AG04450 (cell line): ENCODE results near the gene PGA4. TPM values are rescaled to one million over a fixed set of nuclear protein-coding genes. Genes with fewer than 3 reads are reported as not detected.
A peak's percentile ranks its signal among the peaks of the same experiment; 100 is the strongest.

ENCODE experiments used
- CTCF ChIA-PET: fragments of 300-600, 350-600 bp; formaldehyde crosslinking; extraction: SDS; loops from one replicate; lab custom pipeline; 2022; ENCODE audit warnings: antibody characterized with exemption, inconsistent platforms; lab: Charles Lee
- POLR2A ChIA-PET: fragments of 350-600 bp; formaldehyde crosslinking; extraction: SDS; loops from one replicate; lab custom pipeline; 2021; ENCODE audit warnings: antibody characterized with exemption, inconsistent platforms; lab: Yijun Ruan, JAX
- DNase-seq: peaks from one replicate; pipeline ENCODE4 v3.0.0-alpha.2; 2011; ENCODE audit warnings: low read depth, low spot score
- H3K27ac ChIP-seq: one replicate; pipeline ENCODE4 v1.5.1; 2012; ENCODE audit warnings: low read depth, low read length, control low read depth
- H3K27me3 ChIP-seq: one replicate; pipeline ENCODE4 v1.6.0; 2012; ENCODE audit warnings: low read length; ENCODE audit not compliant: control insufficient read depth, insufficient read depth
- H3K4me3 ChIP-seq: 2 replicates; pipeline ENCODE4 v1.5.1; 2011; ENCODE audit warnings: mild to moderate bottlenecking, low read depth, low read length, control low read depth
- H3K9me3 ChIP-seq: 2 replicates; pipeline ENCODE4 v1.5.1; 2012; ENCODE audit warnings: low read length; ENCODE audit not compliant: control insufficient read depth, insufficient read depth
- CTCF ChIP-seq: IDR thresholded peaks from 2 replicates; pipeline ENCODE4 v1.5.1; 2011; ENCODE audit warnings: low read depth, low read length, control low read depth, inconsistent platforms
- polyA plus RNA-seq: library from polyadenylated mRNA; depleted of rRNA; stranded (reverse); fragments of >200 nt; gene quantifications from 2 replicates; pipeline ENCODE4 v1.2.3, GENCODE V29; 2011

Gene PGA4
- polyA plus RNA-seq, 1 experiment = 0.82 TPM

GRCh38 chr11:61268588-61269250 is 46.6 kb downstream of the PGA4 start:
- no peak for DNase-seq
- ChIA-PET POLR2A (no interaction called here), CTCF (no interaction called here)
- H3K9me3 ChIP-seq = no peaks in the 10 kb centered on the region; the same call in 1 of the 2 replicates
- H3K4me3 ChIP-seq = no peak overlapping the region
- no peak for TF ChIP-seq CTCF
- H3K27ac ChIP-seq = no peak overlapping the region
- H3K27me3 ChIP-seq = no peaks in the 10 kb centered on the region

GRCh38 chr11:61270354-61271076 is 48.4 kb downstream of the PGA4 start:
- POLR2A ChIA-PET = interaction anchor here (0.7 to 1.1 kb wide), 2 partner anchors 24 to 91 kb away, joined by 3 to 6 read pairs; no protein-coding TSS in a partner anchor
- CTCF ChIA-PET = interaction anchor here (0.6 to 1.2 kb wide), 5 partner anchors 10 to 678 kb away, joined by 3 to 4 read pairs (median 3); no protein-coding TSS in a partner anchor
- Histone ChIP-seq H3K9me3 (no peaks in the 10 kb centered on the region; the same call in 1 of the 2 replicates), H3K27me3 (no peaks in the 10 kb centered on the region), H3K27ac (no peak overlapping the region), H3K4me3 (no peak overlapping the region)
- peak; percentile 16 for DNase-seq
- TF ChIP-seq CTCF = no peak

- no peak for TF ChIP-seq CTCF
- DNase-seq = no peak
- no peaks in the 10 kb centered on the region; the same call in 1 of the 2 replicates for H3K9me3 ChIP-seq
- no peak overlapping the region for H3K4me3 ChIP-seq
- no peaks in the 10 kb centered on the region for H3K27me3 ChIP-seq
- CTCF ChIA-PET = no interaction called here
- H3K27ac ChIP-seq = no peak overlapping the region
- POLR2A ChIA-PET = no interaction called here
These were observed 50.6 kb downstream of the PGA4 start for GRCh38 chr11:61272731-61273130.

GRCh38 chr11:61273178-61274078 is 51.3 kb downstream of the PGA4 start:
- Histone ChIP-seq H3K9me3 (no peaks in the 10 kb centered on the region; the same call in 1 of the 2 replicates), H3K27ac (no peak overlapping the region), H3K27me3 (no peaks in the 10 kb centered on the region), H3K4me3 (no peak overlapping the region)
- ChIA-PET CTCF (no interaction called here), POLR2A (no interaction called here)
- DNase-seq = no peak
- TF ChIP-seq CTCF = no peak
